ENCODE results near the gene OR51S1. TPM values are rescaled to one million over a fixed set of nuclear protein-coding genes. Genes with fewer than 3 reads are reported as not detected.

OR51S1 gene
- total and polyA plus RNA-seq, 2 donors (not counting 3 experiments of a cell fraction or from before 2014, with no cell fraction given) = not detected

GRCh38 chr11:4809246-4809645 lies 39.8 kb downstream of the OR51S1 start:
- dilution Hi-C loops (cut with MboI; ENCODE audit: extremely low pct_ligation_motif_present, low sequenced_read_pairs) = no loop called here
- no peaks in the 10 kb centered on the region for H3K9me3 ChIP-seq (replicated peaks; ENCODE audit: control insufficient read depth, insufficient read depth, low read length)
- FAIRE-seq (no peak), DNase-seq (ENCODE audit: low read depth, low spot score) (no peak)
- TF ChIP-seq MAX (IDR thresholded peaks at IDR 0.05; ENCODE audit: insufficient read depth, insufficient read length) (no peak), POLR2A (IDR thresholded peaks at IDR 0.05; ENCODE audit: low read depth, low read length) (no peak), EZH2 (IDR thresholded peaks at IDR 0.05; ENCODE audit: borderline replicate concordance, low read depth, low read length, severe bottlenecking) (no peak), POLR2AphosphoS5 (IDR thresholded peaks at IDR 0.05; ENCODE audit: insufficient read depth, low read depth, low read length) (no peak), CTCF (IDR thresholded peaks at IDR 0.05; ENCODE audit: extremely low read depth in 1 of 2, insufficient read depth in 1 of 2, low read depth in 1 of 2, low read length in 2 of 2) (no peak), FOS (IDR thresholded peaks at IDR 0.05; ENCODE audit: borderline replicate concordance, insufficient read depth, low read length) (no peak), MYC (IDR thresholded peaks at IDR 0.05; ENCODE audit: low read depth, low read length) (no peak), JUN (IDR thresholded peaks at IDR 0.05; ENCODE audit: borderline replicate concordance, insufficient read depth, insufficient read length, low read depth) (no peak), GATA2 (IDR thresholded peaks at IDR 0.05; ENCODE audit: insufficient read depth, insufficient read length, low read depth, low read length) (no peak)
- H3K4me2 ChIP-seq (ENCODE audit: insufficient read depth, low read length) = no peak overlapping the region
- H3K4me1 ChIP-seq (ENCODE audit: control insufficient read depth, extremely low read depth, insufficient read depth, low read length) = no peaks in the 10 kb centered on the region
- intact Hi-C loops (cut with micrococcal nuclease) = no loop called here
- no peaks in the 10 kb centered on the region for H4K20me1 ChIP-seq (replicated peaks; ENCODE audit: control insufficient read depth, extremely low read depth, insufficient read depth, low read length)
- H3K27me3 ChIP-seq (ENCODE audit: control insufficient read depth in 2 of 2, insufficient read depth in 2 of 2, low read length in 2 of 2) = no peaks in the 10 kb centered on the region
- no peaks in the 10 kb centered on the region for H3K36me3 ChIP-seq (ENCODE audit: control insufficient read depth in 2 of 2, extremely low read depth in 1 of 2, insufficient read depth in 2 of 2, low read length in 2 of 2)
- no peak overlapping the region for H3K9ac ChIP-seq (replicated peaks; ENCODE audit: extremely low read depth, insufficient read depth, low read length)
- ChIA-PET POLR2A (no interaction called here), CTCF (no interaction called here)
- H3K9me1 ChIP-seq (replicated peaks; ENCODE audit: control insufficient read depth, extremely low read depth, insufficient read depth, low read length) = no peaks in the 10 kb centered on the region
- H3K79me2 ChIP-seq (ENCODE audit: control insufficient read depth, insufficient read depth, low read length) = no peaks in the 10 kb centered on the region
- no peak overlapping the region for H2AFZ ChIP-seq (ENCODE audit: low read depth, low read length)
- no peak overlapping the region for H3K27ac ChIP-seq (ENCODE audit: insufficient read depth, low read depth, low read length)
- no peak overlapping the region for H3K4me3 ChIP-seq (replicated peaks in 1 of 3; ENCODE audit: insufficient read depth in 1 of 3, low read depth in 1 of 3, low read length in 3 of 3)
- no TSS peak for BruUV-seq (replicated peaks)

Data from endothelial cell of umbilical vein (primary cell).